Sciatic nerve (tissue), 2 donors: Measurements from ENCODE around the gene CUTC. TPM values are rescaled to one million over a fixed set of nuclear protein-coding genes. Genes with fewer than 3 reads are reported as not detected.

Experiments used
- ATAC-seq: fragments of 200-7000 bp; cut with Tn5 transposase; one replicate; pipeline ENCODE4 v1.9.1; 2020; ENCODE audit warnings: mild to moderate bottlenecking, moderate library complexity
- DNase-seq: peaks from one replicate; pipeline ENCODE4 v3.0.0-alpha.2; 2020; ENCODE audit warnings: low spot score
- intact Hi-C: fragments of 100-400 bp; cut with DNase I; formaldehyde crosslinking; loops from one replicate; pipeline ENCODE4 v1.14.2; 2022
- total RNA-seq: library from RNA; stranded (reverse); fragmentation: NEBNext Ultra II Directional; extraction: Animal tissue kit (Norgen Biotek cat#: 25700); gene quantifications from one replicate; pipeline ENCODE4 v1.2.1, GENCODE V29; 2021
- donor health status: DM: no; HTN: no; CAD: no.
- donor health status: DM: no; HTN: no; CAD: no.

Gene CUTC
- total RNA-seq, 1 donor from 2014 or later, result 23.4 TPM

- no peak for ATAC-seq
- intact Hi-C loops, result no loop called here
- no peak for DNase-seq
Observed at GRCh38 chr10:99805190-99805589, 73.2 kb downstream of the CUTC start.

Other genes starting within 250 kb of the CUTC start
- gene NKX2-3, start 199.3 kb upstream of the CUTC start, total RNA-seq, result not detected
- gene SLC25A28, start 111.8 kb upstream of the CUTC start, total RNA-seq, result 53.9 TPM
- 4.9 TPM for gene ENTPD7, start 72.7 kb upstream of the CUTC start, total RNA-seq
- 32.5 TPM for gene COX15, start 107 bp upstream of the CUTC start, total RNA-seq
- gene ABCC2, start 50.4 kb downstream of the CUTC start, total RNA-seq, result 10.4 TPM